HG02759 (cell line): ENCODE measurements around the gene COL1A2.

Experiments
- ATAC-seq: cut with Tn5 transposase; IDR thresholded peaks from one replicate; pipeline ENCODE4 v1.9.1; 2021; ENCODE audit warnings: mild to moderate bottlenecking, moderate library complexity; ENCODE audit not compliant: unreplicated experiment

Gene COL1A2

DNA sequence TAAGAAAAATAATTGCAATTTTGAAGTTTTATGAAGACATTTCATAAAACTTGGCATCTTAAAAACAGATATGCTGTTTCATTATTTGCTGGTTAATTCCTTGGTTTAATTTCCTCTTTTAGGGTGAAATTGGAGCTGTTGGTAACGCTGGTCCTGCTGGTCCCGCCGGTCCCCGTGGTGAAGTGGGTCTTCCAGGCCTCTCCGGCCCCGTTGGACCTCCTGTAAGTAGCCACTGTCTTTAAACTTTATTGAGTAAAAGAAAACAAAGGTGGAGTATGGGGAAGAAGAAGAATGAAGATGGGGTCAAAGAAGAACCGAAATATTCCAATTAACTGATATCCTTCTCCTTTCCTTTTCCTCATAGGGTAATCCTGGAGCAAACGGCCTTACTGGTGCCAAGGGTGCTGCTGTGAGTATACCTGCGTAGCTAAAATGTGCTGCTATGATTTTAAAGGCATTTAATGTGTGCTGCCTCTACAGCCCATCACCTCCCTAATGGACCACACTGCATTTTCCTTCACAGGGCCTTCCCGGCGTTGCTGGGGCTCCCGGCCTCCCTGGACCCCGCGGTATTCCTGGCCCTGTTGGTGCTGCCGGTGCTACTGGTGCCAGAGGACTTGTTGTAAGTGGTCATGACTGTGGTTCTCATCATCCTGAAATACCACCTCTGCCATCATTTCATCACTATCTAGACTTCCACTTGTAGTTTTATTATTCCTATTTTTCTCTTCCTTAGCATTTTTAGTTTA lies 14.7 kb downstream of the COL1A2 start:
- no peak for ATAC-seq

DNA sequence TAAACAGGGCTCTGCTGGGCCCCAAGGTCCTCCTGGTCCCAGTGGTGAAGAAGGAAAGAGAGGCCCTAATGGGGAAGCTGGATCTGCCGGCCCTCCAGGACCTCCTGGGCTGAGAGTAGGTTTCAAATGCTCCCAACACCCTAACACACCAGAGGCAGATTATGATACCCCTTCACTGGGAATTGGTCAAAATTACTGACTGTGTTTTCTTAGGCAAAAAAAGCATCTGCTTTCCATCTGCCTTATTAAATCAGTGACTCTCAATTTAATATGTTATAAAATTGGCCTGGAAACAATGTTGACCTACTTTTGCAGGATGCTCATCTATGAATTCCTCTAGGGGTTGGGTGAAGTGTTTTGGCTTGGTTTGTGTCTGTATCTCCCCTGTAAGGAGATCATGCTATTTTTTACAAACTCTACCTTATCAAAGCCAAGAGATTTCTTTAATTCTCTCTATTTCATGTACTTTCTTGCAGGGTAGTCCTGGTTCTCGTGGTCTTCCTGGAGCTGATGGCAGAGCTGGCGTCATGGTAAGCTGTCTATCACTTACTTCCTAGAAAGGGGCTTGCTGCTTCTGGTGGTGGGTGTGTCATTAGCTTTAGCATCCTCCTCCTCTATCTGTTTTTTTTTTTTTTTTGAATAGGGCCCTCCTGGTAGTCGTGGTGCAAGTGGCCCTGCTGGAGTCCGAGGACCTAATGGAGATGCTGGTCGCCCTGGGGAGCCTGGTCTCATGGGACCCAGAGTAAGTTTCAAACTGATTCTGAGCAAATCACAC lies 15.9 kb downstream of the COL1A2 start:
- no peak for ATAC-seq

DNA sequence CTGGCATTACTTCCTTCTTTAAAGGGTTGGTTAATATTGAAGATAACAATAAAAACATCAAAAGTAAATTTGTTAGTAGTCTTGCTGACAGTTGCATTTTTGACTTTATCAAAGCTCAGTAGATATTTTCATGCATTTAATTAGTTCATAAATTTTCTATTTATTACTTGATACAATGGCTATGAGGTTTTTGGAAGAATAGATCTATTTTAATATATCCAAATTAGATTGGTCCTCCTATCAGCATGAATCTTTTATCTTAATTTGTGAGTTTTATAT lies 16.4 kb downstream of the COL1A2 start:
- no peak for ATAC-seq

DNA sequence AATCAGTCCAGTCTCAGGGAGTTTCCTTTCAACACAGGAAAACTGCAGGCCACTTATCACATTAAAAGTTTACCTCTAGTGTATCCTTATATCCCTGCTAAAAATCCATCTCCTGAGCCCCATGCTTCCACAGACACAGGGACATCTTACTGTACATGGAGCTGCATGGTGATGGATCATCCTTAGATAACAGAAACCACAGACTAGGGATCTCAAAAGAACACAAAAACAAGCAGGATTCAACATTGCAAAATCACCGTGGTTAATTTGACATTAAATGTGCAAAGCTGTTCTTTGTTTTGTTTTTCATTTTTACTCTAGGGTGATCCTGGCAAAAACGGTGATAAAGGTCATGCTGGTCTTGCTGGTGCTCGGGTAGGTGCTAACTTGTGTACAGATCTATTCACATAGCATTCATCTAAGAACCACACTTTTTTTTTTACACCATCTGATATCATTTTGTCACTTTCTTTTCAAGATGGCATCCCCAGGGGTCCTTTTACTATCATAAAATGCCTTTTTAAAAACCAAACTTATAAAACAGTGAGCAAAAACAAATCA lies 18.1 kb downstream of the COL1A2 start:
- ATAC-seq, result no peak

DNA sequence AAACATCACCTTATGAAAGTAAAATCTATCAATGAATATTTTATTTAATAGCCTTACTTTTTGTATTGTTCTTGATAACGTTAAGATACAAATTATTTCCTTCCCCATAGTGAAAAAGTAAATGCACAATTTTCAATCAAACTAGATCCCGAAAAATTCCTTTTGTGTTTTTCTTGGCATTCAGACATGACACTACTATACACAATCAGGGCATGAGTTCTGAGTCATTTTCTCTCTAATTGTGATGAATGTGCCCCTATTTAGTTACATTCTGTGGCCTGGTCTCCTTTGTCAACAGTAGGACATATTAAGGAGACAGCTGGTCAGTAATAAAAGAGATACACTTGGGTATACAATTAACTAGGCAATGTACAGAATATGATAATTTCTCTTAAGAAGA lies 19.8 kb downstream of the COL1A2 start:
- no peak for ATAC-seq

DNA sequence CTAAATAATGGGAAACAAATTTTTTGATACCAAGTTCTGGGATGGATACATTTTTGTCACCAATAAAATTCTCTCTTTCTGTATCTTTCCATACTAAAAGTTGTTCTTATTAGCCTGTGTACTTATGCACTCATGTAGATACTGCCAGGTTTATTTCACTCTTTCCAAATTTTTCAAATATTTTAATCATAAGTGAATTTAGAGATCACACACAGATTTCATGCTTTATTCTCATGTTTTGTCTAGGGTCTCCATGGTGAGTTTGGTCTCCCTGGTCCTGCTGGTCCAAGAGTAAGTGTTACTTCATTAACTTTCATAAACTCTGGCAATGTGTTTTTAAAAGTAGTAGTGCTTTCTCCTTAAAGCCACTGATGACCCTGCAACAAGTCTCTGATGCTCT lies 20.3 kb downstream of the COL1A2 start:
- ATAC-seq, result no peak

DNA sequence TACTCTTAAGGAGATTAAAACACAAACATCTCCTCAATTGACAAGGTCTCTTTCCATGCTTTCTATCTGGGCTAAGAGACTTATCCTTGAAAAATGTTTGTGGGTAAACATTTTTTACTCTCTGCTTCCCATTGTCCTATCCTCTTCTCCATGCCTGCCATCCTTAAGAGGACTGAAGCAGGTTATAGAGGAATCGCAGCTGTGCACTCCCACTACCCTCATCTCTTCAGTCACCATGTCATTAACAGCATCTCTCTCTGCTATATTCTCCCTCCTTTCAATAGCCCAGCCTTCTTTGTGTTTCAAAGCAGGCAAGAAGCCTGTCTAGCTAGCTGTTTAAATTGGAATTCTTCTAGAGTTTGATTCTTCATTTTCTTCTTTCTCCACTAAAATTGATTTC lies 22.6 kb downstream of the COL1A2 start:
- ATAC-seq, result no peak

DNA sequence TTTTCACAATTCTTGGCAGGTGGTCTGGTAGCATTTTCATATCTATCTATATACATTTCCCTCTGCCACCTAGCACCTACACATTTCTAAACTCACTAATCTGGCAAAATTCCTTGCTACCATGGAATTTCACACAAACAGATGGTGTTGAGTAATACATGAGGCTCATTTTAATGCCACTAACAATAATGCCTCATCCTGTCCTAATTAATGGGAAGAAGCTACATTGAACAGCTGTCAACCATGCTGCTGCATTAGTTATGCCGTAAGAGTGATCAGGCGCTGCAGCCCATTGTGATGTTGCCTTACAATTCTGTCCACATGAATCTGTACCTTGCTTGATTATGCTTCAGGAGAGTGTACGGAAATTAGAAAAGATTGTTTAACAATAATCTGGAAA lies 23.2 kb downstream of the COL1A2 start:
- no peak for ATAC-seq

DNA sequence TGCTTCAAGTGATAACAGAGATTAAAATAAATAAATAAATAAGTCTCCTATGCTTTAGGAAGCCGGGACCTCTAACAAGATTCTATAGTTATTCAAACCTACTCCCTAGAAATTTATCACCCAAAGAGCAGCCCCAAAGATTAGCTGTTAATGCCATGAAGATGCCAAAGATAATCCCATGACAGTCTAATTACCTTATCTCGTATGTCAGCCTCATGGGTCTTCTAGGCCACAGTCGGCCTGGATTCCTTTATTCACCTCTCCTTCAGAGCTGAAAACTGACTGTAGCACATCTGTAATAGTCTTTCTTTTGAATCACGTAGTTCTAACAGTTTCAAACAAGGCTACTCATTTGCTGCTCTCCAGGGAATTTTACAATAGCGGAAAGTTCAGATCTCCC lies 24.2 kb downstream of the COL1A2 start:
- ATAC-seq, result no peak

GRCh38 chr7:94420328-94420727 lies 25.6 kb downstream of the COL1A2 start:
- ATAC-seq, result no peak

GRCh38 chr7:94421681-94422080 lies 27.0 kb downstream of the COL1A2 start:
- ATAC-seq, result no peak

GRCh38 chr7:94422136-94422535 lies 27.4 kb downstream of the COL1A2 start:
- no peak for ATAC-seq

DNA sequence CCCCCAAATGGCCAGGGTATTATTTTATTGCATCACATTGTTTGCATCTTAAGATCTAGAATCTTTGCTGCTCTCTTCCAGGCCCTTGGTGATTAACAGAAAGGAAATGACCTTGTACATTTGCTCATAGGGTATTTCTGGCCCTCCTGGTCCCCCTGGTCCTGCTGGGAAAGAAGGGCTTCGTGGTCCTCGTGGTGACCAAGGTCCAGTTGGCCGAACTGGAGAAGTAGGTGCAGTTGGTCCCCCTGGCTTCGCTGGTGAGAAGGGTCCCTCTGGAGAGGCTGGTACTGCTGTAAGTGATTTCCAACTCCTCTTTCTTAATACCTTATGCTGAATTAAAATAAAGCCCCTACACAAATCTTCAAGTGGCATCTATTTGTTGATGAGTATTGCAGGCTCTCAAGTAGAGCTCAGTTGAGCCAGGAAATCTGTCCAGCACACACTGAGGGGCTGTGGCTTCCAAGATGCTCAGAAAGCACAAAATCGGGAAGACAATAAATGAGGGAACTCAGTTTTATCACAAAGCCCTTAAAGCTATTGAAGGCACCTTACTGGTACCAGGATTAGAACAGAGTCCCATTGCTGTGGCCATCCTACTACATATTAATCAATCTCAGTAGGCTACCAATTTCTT lies 28.2 kb downstream of the COL1A2 start:
- no peak for ATAC-seq

DNA sequence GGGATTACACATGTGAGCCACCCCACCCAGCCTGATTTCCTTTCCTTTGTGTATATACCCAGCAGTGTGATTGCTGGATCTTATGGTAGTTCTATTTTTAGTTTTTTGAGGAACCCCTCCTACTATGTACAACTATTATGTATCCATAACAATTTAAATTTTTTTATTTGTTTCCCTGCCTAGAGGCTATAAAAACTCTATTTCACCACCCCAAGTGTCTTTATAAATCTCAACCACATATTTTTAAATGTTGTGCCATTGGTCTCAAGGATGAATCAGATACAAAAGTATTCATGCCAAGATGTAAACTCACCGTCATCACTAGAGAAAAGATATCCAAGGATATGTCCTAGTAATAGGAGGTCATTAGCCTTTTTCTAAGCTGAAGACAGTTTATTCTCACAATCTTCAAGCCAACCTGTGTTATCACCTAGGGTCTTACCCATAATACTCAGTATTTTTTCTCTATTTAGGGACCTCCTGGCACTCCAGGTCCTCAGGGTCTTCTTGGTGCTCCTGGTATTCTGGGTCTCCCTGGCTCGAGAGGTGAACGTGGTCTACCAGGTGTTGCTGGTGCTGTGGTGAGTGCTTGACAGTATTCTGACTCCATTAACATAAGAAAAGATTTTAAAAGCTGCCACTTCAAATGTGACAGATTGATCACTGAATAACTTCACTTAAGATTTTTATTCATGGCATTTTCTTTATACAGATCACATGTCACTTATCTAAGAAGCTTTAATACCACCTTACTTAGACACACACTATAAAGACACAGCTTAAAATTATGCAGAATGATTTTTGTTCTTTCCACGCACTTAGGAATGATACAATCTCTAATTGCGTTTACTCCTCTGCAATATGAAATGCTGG lies 29.4 kb downstream of the COL1A2 start:
- ATAC-seq, result no peak

DNA sequence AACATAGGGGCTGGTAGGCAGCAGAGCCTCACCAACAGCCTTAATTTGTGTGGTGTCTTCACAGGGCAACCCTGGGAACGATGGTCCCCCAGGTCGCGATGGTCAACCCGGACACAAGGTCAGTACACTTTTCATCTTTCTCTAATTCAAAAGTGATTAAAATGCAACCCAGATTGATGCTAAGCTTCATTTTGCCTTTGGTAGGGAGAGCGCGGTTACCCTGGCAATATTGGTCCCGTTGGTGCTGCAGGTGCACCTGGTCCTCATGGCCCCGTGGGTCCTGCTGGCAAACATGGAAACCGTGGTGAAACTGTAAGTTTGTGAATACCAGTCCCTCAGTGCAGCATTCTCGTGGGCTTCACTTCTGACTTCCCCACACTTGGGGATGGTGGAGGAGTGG lies 30.9 kb downstream of the COL1A2 start:
- ATAC-seq, result no peak

DNA sequence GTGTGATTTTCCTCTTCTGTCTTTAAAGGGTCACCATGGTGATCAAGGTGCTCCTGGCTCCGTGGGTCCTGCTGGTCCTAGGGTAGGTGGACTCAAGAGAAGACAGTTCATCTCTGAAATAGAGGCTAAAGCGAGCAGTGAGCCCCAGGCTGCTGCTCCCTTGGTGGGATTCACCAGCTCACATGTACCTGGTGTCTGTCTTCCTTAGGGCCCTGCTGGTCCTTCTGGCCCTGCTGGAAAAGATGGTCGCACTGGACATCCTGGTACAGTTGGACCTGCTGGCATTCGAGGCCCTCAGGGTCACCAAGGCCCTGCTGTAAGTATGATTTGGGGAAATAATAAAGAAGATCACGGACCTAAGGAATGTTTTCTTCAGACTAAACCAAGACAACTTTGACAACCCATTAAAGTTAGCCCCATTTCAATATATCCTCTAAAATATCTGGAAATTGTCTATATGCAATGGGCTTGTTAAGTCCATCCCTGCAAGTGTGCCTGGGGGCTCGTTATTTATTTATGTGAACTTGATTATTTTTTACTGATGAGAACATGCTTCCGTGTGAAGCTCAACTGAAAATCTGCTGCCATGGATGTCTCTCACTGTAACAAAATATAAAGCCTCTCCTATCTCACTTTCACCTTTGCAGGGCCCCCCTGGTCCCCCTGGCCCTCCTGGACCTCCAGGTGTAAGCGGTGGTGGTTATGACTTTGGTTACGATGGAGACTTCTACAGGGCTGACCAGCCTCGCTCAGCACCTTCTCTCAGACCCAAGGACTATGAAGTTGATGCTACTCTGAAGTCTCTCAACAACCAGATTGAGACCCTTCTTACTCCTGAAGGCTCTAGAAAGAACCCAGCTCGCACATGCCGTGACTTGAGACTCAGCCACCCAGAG lies 32.5 kb downstream of the COL1A2 start:
- no peak for ATAC-seq

DNA sequence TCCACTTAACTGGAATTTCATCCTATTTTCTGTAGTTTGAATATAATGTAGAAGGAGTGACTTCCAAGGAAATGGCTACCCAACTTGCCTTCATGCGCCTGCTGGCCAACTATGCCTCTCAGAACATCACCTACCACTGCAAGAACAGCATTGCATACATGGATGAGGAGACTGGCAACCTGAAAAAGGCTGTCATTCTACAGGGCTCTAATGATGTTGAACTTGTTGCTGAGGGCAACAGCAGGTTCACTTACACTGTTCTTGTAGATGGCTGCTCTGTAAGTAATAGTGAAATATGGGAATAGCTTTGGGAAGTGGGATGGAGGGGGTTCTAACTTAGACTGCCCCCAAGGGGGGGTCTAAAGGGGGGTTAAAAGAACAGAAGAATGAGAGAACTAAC lies 34.5 kb downstream of the COL1A2 start:
- no peak for ATAC-seq

- ATAC-seq, result no peak
These were observed 36.5 kb downstream of the COL1A2 start for GRCh38 chr7:94431176-94431575.

- no peak for ATAC-seq
These were observed 37.1 kb downstream of the COL1A2 start for GRCh38 chr7:94431619-94432280.
